ENCODE measurements around the gene GRN. TPM values are rescaled to one million over a fixed set of nuclear protein-coding genes. Genes with fewer than 3 reads are reported as not detected.

GRN gene
- polyA plus RNA-seq, 1 of the 3 experiments (the other 2 are of a cell fraction), result 442 TPM

- POLR2A ChIA-PET, result interaction anchor here (1.8 kb wide), 1 partner anchor 13 kb away, joined by 4 read pairs; no protein-coding TSS in a partner anchor
- peak overlapping the region; percentile 90; the same call in 1 of the 2 replicates for H2AFZ ChIP-seq (ENCODE audit: low read depth)
- H3K4me3 ChIP-seq (ENCODE audit: low read depth in 2 of 2, low read length in 1 of 2), result peak overlapping the region; percentile 58 to 71
- no peaks in the 10 kb centered on the region for H3F3A ChIP-seq (replicated peaks; ENCODE audit: insufficient read depth)
- DNase-seq, result no peak
- peaks cover 0 to 13% of the 10 kb centered on the region in 2 experiments; a peak in 1 of 4 replicates for H3K4me1 ChIP-seq (ENCODE audit: control insufficient read depth in 1 of 2, insufficient read depth in 2 of 2, low read depth in 1 of 2, low read length in 1 of 2)
- H3K27ac ChIP-seq (ENCODE audit: low read depth in 2 of 2, low read length in 1 of 2), result no peak overlapping the region
- peak overlapping the region; percentile 91 for H3K4me2 ChIP-seq
- H3K9ac ChIP-seq, result peak overlapping the region; percentile 44; the same call in 1 of the 2 replicates
- CTCF ChIA-PET, result interaction anchor here (0.7 to 2.0 kb wide), 7 partner anchors 9 to 34 kb away, joined by 3 to 6 read pairs (median 4); partner anchors contain the start of gene FAM171A2
- no peaks in the 10 kb centered on the region for H3K79me2 ChIP-seq (ENCODE audit: insufficient read depth)
- no peaks in the 10 kb centered on the region for H4K20me1 ChIP-seq (ENCODE audit: insufficient read depth)
- no peaks in the 10 kb centered on the region for H3K27me3 ChIP-seq (ENCODE audit: insufficient read depth)
- TF ChIP-seq IRF3 (IDR thresholded peaks at IDR 0.05; ENCODE audit: low read depth, low read length), result no peak
- 0 out of 2 replicates have a peak, but pooled peaks have one; percentile 31 for TF ChIP-seq MAX (IDR thresholded peaks at IDR 0.05; ENCODE audit: low read depth)
- no peak for TF ChIP-seq TEAD4 (IDR thresholded peaks at IDR 0.05; ENCODE audit: borderline replicate concordance, insufficient read depth)
- no peaks in the 10 kb centered on the region for H3K9me3 ChIP-seq
- 48% methylated on average over 26 of the region's 26 CpGs for WGBS (ENCODE audit: low lambda C conversion rate)
- no peaks in the 10 kb centered on the region for H3K36me3 ChIP-seq (replicated peaks in 1 of 2; ENCODE audit: control insufficient read depth in 1 of 2, insufficient read depth in 2 of 2, low read length in 1 of 2)
- no peaks in the 10 kb centered on the region for H3K9me2 ChIP-seq
Measured at GRCh38 chr17:44384823-44385286, 39.8 kb downstream of the GRN start.

GRCh38 chr17:44385287-44386181, 40.4 kb downstream of the GRN start:
- Histone ChIP-seq H3F3A (replicated peaks; ENCODE audit: insufficient read depth) (peaks cover under 1% of the 10 kb centered on the region), H3K4me2 (peak overlapping the region; percentile 91), H3K9me2 (no peaks in the 10 kb centered on the region), H3K27ac (ENCODE audit: low read depth in 2 of 2, low read length in 1 of 2) (no peak overlapping the region), H3K36me3 (replicated peaks in 1 of 2; ENCODE audit: control insufficient read depth in 1 of 2, insufficient read depth in 2 of 2, low read length in 1 of 2) (no peaks in the 10 kb centered on the region), H3K9ac (peak overlapping the region; percentile 71), H3K79me2 (ENCODE audit: insufficient read depth) (no peaks in the 10 kb centered on the region), H2AFZ (ENCODE audit: low read depth) (peak overlapping the region; percentile 90; the same call in 1 of the 2 replicates), H3K27me3 (ENCODE audit: insufficient read depth) (no peaks in the 10 kb centered on the region), H3K4me3 (ENCODE audit: low read depth in 2 of 2, low read length in 1 of 2) (peak overlapping the region; percentile 58 to 71), H4K20me1 (ENCODE audit: insufficient read depth) (no peaks in the 10 kb centered on the region), H3K4me1 (ENCODE audit: control insufficient read depth in 1 of 2, insufficient read depth in 2 of 2, low read depth in 1 of 2, low read length in 1 of 2) (peaks cover 0 to 13% of the 10 kb centered on the region in 2 experiments; a peak in 1 of 4 replicates), H3K9me3 (no peaks in the 10 kb centered on the region)
- TF ChIP-seq CTCF (IDR thresholded peaks at IDR 0.05), result peak; percentile 36; the same call in 1 of the 2 replicates
- TF ChIP-seq POLR2AphosphoS5 (IDR thresholded peaks at IDR 0.05; ENCODE audit: low read depth, low read length), result 0 out of 2 replicates have a peak, but pooled peaks have one; percentile 28
- no peak for TF ChIP-seq RCOR1 (IDR thresholded peaks at IDR 0.05; ENCODE audit: low read length)
- TF ChIP-seq RAD21 (IDR thresholded peaks at IDR 0.05; ENCODE audit: low read length), result 0 out of 2 replicates have a peak, but pooled peaks have one; percentile 5
- no peak for TF ChIP-seq REST (IDR thresholded peaks at IDR 0.05; ENCODE audit: low read depth, low read length)
- WGBS (ENCODE audit: low lambda C conversion rate), result 15% methylated on average over 35 of the region's 68 CpGs
- DNase-seq, result peak; percentile 97
- ChIA-PET POLR2A (interaction anchor here (1.8 kb wide), 1 partner anchor 12 kb away, joined by 4 read pairs; no protein-coding TSS in a partner anchor), CTCF (interaction anchor here (0.7 to 2.0 kb wide), 7 partner anchors 9 to 35 kb away, joined by 3 to 6 read pairs (median 4); partner anchors contain the start of gene FAM171A2)

Data from SK-N-SH (cell line).